GM12865 (cell line): ENCODE measurements around the gene KCNC2.

Experiments used
- DNase-seq: peaks from one replicate; pipeline ENCODE4 v3.0.0; 2010; ENCODE audit warnings: low read depth
- H3K4me3 ChIP-seq: 2 replicates; pipeline ENCODE4 v1.5.1; 2011; ENCODE audit warnings: mild to moderate bottlenecking, low read depth, low read length, control low read depth
- TF ChIP-seq, protein P1 (sequence below): IDR thresholded peaks from 2 replicates; pipeline ENCODE4 v1.5.1; 2011; ENCODE audit warnings: low read length, control low read depth, low read depth, inconsistent platforms; ENCODE audit not compliant: insufficient read depth; ENCODE audit errors: missing control alignments

The KCNC2 gene

DNA sequence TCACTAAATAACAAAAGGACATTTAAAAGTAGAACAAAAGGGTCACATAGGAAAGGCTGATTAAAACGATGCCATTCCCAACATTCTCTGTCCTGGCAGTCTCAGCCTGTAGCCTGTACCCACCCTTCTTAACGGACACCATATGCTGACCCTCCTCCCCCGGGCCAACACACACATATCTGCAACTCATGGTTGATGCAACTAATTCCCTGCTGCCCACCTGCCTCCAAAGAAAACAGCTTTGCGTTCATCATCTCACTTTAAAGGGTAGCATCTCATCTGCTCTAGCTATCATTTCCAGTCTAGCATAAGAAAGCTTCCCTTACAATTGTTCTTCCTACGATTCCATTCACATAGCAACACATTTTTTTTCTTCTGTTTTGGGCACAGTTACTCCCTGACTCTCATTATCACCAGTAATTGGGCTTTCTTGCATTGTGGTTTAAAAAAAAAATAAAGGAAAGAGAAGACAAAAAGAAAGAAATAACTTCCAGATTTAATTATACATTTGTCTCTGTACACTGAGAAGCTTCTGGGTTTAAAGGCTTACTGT is 92.9 kb downstream of the KCNC2 start:
- DNase-seq: no peak
- no peak overlapping the region for H3K4me3 ChIP-seq
- TF ChIP-seq, protein P1, sequence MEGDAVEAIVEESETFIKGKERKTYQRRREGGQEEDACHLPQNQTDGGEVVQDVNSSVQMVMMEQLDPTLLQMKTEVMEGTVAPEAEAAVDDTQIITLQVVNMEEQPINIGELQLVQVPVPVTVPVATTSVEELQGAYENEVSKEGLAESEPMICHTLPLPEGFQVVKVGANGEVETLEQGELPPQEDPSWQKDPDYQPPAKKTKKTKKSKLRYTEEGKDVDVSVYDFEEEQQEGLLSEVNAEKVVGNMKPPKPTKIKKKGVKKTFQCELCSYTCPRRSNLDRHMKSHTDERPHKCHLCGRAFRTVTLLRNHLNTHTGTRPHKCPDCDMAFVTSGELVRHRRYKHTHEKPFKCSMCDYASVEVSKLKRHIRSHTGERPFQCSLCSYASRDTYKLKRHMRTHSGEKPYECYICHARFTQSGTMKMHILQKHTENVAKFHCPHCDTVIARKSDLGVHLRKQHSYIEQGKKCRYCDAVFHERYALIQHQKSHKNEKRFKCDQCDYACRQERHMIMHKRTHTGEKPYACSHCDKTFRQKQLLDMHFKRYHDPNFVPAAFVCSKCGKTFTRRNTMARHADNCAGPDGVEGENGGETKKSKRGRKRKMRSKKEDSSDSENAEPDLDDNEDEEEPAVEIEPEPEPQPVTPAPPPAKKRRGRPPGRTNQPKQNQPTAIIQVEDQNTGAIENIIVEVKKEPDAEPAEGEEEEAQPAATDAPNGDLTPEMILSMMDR: no peak

DNA sequence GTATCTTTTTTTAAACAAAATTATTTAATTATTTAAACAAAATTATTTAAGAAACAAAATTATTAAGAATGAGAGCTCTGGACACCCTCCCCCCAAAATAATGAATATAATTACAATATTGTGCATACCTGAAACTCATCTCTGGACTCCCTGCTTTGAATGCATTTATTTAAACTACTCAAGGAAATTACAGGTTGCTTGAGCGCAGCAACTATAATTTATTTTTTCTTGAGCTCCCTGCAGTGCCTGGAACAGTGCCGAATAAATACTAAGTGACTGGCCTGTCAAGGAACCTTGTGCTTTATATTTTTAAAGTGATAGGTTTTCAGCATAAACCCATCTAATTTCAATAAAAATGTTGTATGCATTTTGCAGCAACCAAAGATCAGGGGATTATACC is 93.9 kb downstream of the KCNC2 start:
- DNase-seq: no peak
- no peak overlapping the region for H3K4me3 ChIP-seq
- TF ChIP-seq, protein P1: no peak

DNA sequence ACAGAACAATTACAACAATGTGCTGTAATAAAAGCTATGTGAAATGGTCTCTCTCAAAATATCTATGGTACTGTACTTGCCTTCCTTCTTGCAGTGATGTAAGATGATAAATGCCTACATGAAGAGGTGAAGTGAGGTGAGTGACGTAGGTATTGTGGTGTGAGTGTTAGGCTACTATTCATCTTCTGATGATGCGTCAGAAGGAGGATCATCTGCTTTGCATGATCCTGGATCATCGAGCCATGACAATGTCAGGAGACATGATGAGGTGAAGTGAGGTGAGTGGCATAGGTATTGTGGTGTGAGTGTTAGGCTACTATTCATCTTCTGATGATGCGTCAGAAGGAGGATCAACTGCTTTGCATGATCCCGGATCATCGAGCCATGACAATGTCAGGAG is 105.8 kb downstream of the KCNC2 start:
- TF ChIP-seq, protein P1: no peak
- H3K4me3 ChIP-seq: no peak overlapping the region
- DNase-seq: no peak

DNA sequence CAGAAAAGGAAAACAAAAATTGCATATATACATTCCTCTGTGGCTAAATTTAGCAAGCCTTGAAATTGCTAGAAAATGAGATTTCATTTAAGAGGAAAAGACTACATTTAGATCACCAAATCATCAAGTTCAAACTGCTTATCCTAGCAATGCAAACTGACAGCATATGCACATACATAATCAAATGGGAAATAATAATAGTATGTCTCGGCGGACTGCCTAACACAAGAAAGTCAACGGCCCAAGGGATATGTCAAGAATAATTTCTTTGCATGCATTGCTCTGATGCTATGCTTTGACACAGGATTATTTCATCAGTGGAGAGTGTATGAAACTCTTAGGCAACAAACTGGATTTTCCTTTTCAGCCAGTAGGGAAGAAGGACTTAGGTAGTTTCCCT is 107.9 kb downstream of the KCNC2 start:
- TF ChIP-seq, protein P1: no peak
- no peak overlapping the region for H3K4me3 ChIP-seq
- no peak for DNase-seq

DNA sequence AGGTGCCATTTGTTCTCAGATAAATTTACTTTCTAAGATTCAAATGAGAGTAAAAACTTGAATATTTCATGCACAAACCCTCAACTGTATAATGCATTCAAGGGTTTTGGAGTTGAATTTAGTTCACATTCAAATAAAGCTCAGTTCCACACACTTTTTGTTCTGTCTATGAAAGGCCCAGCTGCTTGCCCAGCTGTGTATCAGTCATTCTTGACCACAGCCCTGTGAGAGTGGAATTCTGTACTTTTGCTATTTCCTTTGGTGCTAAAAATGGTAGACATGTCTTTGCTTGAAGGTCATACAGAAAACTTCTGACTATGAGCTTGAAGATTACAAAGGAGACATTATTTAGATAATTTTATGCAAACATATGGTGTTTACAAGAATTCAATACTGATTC is 110.4 kb downstream of the KCNC2 start:
- no peak overlapping the region for H3K4me3 ChIP-seq
- no peak for DNase-seq
- TF ChIP-seq, protein P1: no peak

DNA sequence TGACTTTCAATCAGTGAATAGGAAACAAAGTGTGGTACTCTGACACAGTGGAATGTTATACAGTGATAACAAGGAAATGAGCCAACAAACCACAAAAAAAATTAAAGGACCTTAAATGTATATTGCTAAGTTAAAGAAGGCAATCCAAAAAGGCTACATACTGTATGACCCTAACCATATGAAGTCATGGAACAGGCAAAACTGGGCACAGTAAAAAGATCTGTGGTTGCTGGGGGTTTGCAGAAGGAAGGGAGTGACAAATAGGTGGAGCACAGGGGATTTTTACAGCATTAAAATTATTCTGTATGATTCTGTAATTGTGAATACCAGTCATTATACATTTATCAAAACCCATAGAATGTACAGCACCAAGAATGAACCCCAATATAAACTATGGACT is 112.6 kb downstream of the KCNC2 start:
- TF ChIP-seq, protein P1: no peak
- no peak overlapping the region for H3K4me3 ChIP-seq
- DNase-seq: no peak

DNA sequence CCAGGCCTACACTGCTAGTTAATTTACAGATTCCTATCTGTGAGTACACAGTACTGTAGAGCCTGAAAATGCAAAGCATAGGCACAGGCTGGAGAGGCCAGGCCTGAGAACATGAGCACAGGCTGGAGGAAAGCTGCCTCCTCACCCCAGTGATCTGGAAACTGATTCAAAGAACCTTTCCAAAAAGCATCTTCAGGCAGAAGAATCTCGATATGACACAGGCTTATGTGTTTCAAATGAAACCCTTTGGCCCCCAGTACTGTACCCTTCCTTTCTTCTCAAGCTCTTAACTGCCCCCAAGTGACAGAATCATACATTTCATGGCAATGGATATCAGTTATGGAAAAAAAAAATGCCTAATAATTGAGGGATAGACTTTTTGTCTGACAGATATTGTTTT is 122.0 kb downstream of the KCNC2 start:
- TF ChIP-seq, protein P1: no peak
- H3K4me3 ChIP-seq: no peak overlapping the region
- no peak for DNase-seq
